ENCODE data around the gene CCL21.

Gene CCL21

GRCh38 chr9:34662526-34663302, 47.2 kb downstream of the CCL21 start, which contains the start of gene CCL27:
CCL27 (minus strand) TSS chr9:34662657; CDS start chr9:34662633, 24 bp downstream.
- no peak for DNase-seq (ENCODE audit: low read depth)
- TF ChIP-seq, protein P1, sequence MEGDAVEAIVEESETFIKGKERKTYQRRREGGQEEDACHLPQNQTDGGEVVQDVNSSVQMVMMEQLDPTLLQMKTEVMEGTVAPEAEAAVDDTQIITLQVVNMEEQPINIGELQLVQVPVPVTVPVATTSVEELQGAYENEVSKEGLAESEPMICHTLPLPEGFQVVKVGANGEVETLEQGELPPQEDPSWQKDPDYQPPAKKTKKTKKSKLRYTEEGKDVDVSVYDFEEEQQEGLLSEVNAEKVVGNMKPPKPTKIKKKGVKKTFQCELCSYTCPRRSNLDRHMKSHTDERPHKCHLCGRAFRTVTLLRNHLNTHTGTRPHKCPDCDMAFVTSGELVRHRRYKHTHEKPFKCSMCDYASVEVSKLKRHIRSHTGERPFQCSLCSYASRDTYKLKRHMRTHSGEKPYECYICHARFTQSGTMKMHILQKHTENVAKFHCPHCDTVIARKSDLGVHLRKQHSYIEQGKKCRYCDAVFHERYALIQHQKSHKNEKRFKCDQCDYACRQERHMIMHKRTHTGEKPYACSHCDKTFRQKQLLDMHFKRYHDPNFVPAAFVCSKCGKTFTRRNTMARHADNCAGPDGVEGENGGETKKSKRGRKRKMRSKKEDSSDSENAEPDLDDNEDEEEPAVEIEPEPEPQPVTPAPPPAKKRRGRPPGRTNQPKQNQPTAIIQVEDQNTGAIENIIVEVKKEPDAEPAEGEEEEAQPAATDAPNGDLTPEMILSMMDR (IDR thresholded peaks at IDR 0.05; ENCODE audit: control insufficient read depth, extremely low read depth, insufficient read depth), result no peak
- H3K4me3 ChIP-seq (ENCODE audit: low read depth, low read length), result no peak within 1 kb of the TSS

DNA sequence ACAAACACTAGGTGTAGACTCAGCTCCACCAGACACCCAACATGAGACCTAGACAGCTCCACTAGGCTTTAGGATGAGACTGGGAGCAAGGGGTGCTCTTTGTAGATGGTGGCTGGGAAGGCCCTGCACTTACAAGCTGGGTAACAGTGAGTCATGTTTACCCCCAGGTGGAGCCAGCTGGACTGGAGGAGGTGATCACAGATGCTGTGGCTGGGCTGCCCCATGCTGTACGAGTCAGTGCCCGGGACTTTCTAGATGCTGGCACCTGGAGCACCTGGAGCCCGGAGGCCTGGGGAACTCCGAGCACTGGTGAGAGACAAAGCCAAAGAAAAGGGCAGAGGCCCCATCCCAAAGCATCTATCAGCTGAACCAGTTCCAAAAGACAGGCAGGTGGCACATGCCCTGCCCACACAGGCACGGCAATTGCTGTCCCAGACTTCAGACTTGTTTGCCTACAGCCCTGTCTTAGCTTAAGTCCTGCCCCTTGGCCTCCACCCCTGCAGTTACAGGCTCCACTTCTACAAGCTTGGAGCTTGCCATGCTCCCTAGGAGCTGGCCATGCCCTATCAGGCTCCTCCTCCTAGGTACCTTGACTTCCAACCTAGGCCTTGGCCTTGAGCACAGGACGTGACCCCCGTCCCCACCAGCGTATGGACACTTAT, 50.2 kb downstream of the CCL21 start:
- no peak for DNase-seq (ENCODE audit: low read depth)
- TF ChIP-seq, protein P1 (IDR thresholded peaks at IDR 0.05; ENCODE audit: control insufficient read depth, extremely low read depth, insufficient read depth), result no peak
- no peak overlapping the region for H3K4me3 ChIP-seq (ENCODE audit: low read depth, low read length)
